Common myeloid progenitor, CD34-positive (primary cell): Measurements from ENCODE around the gene CCDC69.
"Not testable (repeated sequence)": the region's sequence is repeated elsewhere in the genome, so short reads cannot be mapped to it uniquely, and the experiment has no call there.

ENCODE experiments used
- CTCF ChIA-PET: fragments of 350-600 bp; sonication (Branson Sonifier 250); formaldehyde crosslinking; loops from one replicate; lab custom pipeline; 2021; ENCODE audit warnings: antibody characterized with exemption; lab: Charles Lee
- POLR2A ChIA-PET: fragments of 350-600 bp; sonication (Branson Sonifier 250); formaldehyde crosslinking; loops from one replicate; lab custom pipeline; 2021; ENCODE audit warnings: antibody characterized with exemption; lab: Charles Lee
- DNase-seq, 3 donors: peaks; one replicate each; pipeline versions ENCODE4 v3.0.0 to v3.0.0-alpha.2; 2013
- H3K27ac ChIP-seq, 2 experiments: 1 replicate in 1 of 2; 2 replicates in 1 of 2; pipeline ENCODE4 v1.7.0; 2013; ENCODE audit warnings: inconsistent platforms in 2 of 2, low read length in 2 of 2, mild to moderate bottlenecking in 2 of 2, low read depth in 1 of 2, moderate library complexity in 1 of 2; ENCODE audit not compliant: severe bottlenecking in 2 of 2, insufficient read depth in 1 of 2, poor library complexity in 1 of 2
- H3K27me3 ChIP-seq, 5 experiments: replicated peaks in 2 of 5; 1 replicate in 3 of 5; 2 replicates in 2 of 5; pipeline versions ENCODE4 v1.6.1 to v1.7.0; 2013; ENCODE audit warnings: low read length in 4 of 5, mild to moderate bottlenecking in 2 of 5, moderate library complexity in 2 of 5, inconsistent platforms in 1 of 5; ENCODE audit not compliant: insufficient read depth in 5 of 5, control insufficient read depth in 4 of 5
- H3K36me3 ChIP-seq, 4 experiments: 1 replicate in 2 of 4; 2 replicates in 2 of 4; pipeline versions ENCODE4 v1.6.1 to v1.7.0; 2013; ENCODE audit warnings: low read length in 3 of 4, control low read depth in 1 of 4, mild to moderate bottlenecking in 1 of 4; ENCODE audit not compliant: control insufficient read depth in 4 of 4, insufficient read depth in 4 of 4
- H3K4me1 ChIP-seq, 4 experiments: 1 replicate in 3 of 4; 2 replicates in 1 of 4; pipeline versions ENCODE4 v1.6.1 to v1.7.1; 2013; ENCODE audit warnings: low read length in 3 of 4, mild to moderate bottlenecking in 3 of 4, control low read depth in 1 of 4, inconsistent platforms in 1 of 4, moderate library complexity in 1 of 4; ENCODE audit not compliant: control insufficient read depth in 4 of 4, insufficient read depth in 4 of 4; ENCODE audit errors: control extremely low read depth in 1 of 4
- H3K4me3 ChIP-seq, 7 experiments: 1 replicate in 4 of 7; 2 replicates in 3 of 7; pipeline versions ENCODE4 v1.5.1 to v1.7.0; 2013; ENCODE audit warnings: mild to moderate bottlenecking in 7 of 7, low read length in 6 of 7, moderate library complexity in 6 of 7, inconsistent platforms in 2 of 7, low read depth in 2 of 7, control low read depth in 1 of 7; ENCODE audit not compliant: insufficient read depth in 4 of 7, control insufficient read depth in 1 of 7; ENCODE audit errors: extremely low read depth in 1 of 7
- H3K9me3 ChIP-seq, 5 experiments: 1 replicate in 4 of 5; 2 replicates in 1 of 5; pipeline versions ENCODE4 v1.6.1 to v1.7.1; 2013; ENCODE audit warnings: low read length in 4 of 5, mild to moderate bottlenecking in 2 of 5, inconsistent platforms in 1 of 5, low read depth in 1 of 5, moderate library complexity in 1 of 5; ENCODE audit not compliant: control insufficient read depth in 4 of 5, insufficient read depth in 2 of 5; ENCODE audit errors: control extremely low read depth in 1 of 5
- WGBS: methylation state at CpG from one replicate; pipeline ENCODE4 v1.1.5; 2013; ENCODE audit not compliant: insufficient coverage; 5-methylcytosine and 5-hydroxymethylcytosine counted together

Gene CCDC69

DNA sequence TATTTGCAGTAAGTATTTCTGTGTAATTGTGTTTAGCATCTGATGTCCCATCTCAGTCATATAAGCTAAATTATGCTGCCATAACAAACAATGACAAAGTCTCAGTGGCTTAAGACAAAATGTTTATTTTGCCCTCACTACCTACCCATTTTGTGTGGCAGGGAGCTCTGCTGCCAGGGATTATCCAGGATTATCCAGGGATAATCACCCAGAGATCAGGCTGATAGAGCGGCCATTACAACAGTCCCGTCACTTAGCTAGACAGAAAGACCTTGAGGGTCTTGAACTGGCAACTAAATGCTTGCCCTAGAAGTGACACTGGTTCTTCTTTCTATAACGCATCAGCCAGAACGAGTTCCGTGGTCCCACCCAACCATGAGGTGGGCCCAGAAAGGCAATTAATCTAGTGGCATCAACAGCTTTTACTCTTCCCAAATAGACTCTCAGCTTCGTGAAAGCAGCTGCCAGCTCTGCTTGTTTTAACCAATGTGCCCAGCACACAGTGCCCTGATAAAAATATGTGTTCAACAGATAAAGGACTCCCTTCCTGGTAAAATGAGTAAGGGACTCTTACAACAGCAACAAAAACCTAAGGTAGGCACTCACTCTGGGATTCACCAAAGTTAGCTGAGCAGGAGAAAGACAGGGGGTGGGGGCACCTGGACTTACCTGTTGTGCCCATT is 22.8 kb downstream of the CCDC69 start:
- DNase-seq, result peak in 1 of 3 donors; percentile 39
- whole genome bisulfite sequencing, result 78% methylated on average over 5 of the region's 6 CpGs
- ChIA-PET CTCF (interaction anchor here (1.0 to 2.5 kb wide), 6 partner anchors 10 to 149 kb away, joined by 3 to 8 read pairs (median 4); partner anchors contain the start of gene CCDC69), POLR2A (interaction anchor here (0.6 kb wide), 1 partner anchor 200 kb away, joined by 3 read pairs; no protein-coding TSS in a partner anchor)
- Histone ChIP-seq H3K9me3 (no peaks in the 10 kb centered on the region), H3K4me1 (peaks cover 5 to 11% (median 6%) of the 10 kb centered on the region in 4 experiments), H3K27me3 (no peaks in the 10 kb centered on the region), H3K27ac (peak overlapping the region in 1 of 2 experiments; percentile 29), H3K36me3 (peaks cover 10 to 56% (median 36%) of the 10 kb centered on the region in 4 experiments), H3K4me3 (no peak overlapping the region)

DNA sequence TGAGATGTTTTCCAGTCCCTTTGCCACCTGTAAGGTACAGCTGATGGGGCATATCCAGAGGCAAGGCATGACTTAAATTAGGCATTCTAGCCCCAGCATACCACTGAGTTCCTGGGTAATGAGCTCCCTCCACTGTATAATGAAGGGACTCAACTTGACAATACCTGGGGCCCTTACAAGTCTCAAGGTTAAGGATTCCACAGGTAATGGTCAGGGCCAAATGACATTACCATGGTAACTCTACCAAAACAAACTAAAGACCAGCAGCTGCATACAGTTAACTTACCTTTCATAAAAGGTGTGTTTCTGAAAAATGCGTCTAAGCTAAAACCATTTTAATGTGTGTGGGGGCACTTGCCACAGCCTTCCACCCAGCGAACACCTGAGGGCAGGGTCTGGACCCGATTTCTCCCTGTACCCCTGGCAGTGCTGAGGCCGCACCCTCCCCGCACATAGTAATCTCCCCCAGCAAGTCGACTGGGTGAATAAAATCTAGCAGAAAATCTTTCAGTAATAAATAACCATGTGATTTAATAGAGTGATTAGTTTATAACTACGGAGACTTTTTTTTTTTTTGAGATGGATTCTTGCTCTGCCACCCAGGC is 24.2 kb downstream of the CCDC69 start:
- WGBS, result 100% methylated on average over 3 of the region's 7 CpGs
- peaks cover 10 to 52% (median 35%) of the 10 kb centered on the region in 4 experiments for H3K36me3 ChIP-seq
- no peaks in the 10 kb centered on the region for H3K27me3 ChIP-seq
- no peaks in the 10 kb centered on the region for H3K9me3 ChIP-seq
- H3K4me3 ChIP-seq, result no peak overlapping the region
- ChIA-PET POLR2A (no interaction called here), CTCF (interaction anchor here (0.7 to 1.5 kb wide), 3 partner anchors 10 to 73 kb away, joined by 3 to 5 read pairs (median 4); no protein-coding TSS in a partner anchor)
- H3K4me1 ChIP-seq, result peaks cover 5 to 11% (median 8%) of the 10 kb centered on the region in 4 experiments
- no peak for DNase-seq
- H3K27ac ChIP-seq, result no peak overlapping the region

DNA sequence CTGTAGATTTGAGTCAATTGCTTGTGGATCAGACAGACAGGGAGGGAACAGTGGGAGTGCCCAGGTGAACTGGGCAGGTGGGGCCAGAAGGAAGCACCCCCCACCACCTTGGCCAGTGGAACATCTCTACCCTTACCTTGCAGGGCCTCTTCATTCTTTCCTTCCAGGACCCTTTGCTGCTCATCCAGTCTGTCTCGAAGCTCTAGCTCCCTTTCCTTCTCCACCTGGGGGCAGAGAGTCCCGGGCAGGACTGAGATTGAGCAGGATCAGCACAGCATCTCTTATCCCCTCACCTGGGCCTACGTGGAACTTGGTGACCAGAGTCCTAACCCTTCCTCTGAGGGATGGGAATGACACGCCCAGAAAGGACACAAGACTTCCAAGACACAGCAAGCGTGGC is 25.0 kb downstream of the CCDC69 start:
- DNase-seq, result no peak
- Histone ChIP-seq H3K4me1 (peaks cover 5 to 11% (median 8%) of the 10 kb centered on the region in 4 experiments), H3K27me3 (no peaks in the 10 kb centered on the region), H3K27ac (no peak overlapping the region), H3K36me3 (peaks cover 10 to 52% (median 39%) of the 10 kb centered on the region in 4 experiments), H3K4me3 (no peak overlapping the region), H3K9me3 (no peaks in the 10 kb centered on the region)
- POLR2A ChIA-PET, result no interaction called here
- CTCF ChIA-PET, result interaction anchor here (0.7 to 1.5 kb wide), 4 partner anchors 9 to 72 kb away, joined by 3 to 5 read pairs (median 4); no protein-coding TSS in a partner anchor
- 100% methylated on average over 5 of the region's 5 CpGs for WGBS

DNA sequence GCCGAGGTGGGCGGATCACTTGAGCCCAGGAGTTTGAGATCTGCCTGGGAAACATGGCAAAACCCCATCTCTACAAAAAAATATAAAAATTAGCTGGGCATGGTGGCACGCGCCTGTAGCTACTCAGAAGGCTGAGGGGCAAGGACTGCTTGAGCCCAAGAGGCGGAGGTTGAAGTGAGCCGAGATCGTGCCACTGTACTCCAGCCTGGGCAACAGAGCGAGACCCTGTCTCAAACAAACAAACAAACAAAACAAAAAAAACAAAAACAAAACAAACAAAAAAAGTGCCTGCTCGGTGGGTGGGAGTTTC is 26.6 kb downstream of the CCDC69 start:
- 100% methylated on average over 2 of the region's 9 CpGs for WGBS
- POLR2A ChIA-PET, H3K27me3 ChIP-seq, H3K9me3 ChIP-seq, H3K4me1 ChIP-seq, H3K4me3 ChIP-seq, H3K27ac ChIP-seq, CTCF ChIA-PET, DNase-seq: not testable (repeated sequence)
- H3K36me3 ChIP-seq, result peaks cover 17 to 56% (median 37%) of the 10 kb centered on the region in 4 experiments

DNA sequence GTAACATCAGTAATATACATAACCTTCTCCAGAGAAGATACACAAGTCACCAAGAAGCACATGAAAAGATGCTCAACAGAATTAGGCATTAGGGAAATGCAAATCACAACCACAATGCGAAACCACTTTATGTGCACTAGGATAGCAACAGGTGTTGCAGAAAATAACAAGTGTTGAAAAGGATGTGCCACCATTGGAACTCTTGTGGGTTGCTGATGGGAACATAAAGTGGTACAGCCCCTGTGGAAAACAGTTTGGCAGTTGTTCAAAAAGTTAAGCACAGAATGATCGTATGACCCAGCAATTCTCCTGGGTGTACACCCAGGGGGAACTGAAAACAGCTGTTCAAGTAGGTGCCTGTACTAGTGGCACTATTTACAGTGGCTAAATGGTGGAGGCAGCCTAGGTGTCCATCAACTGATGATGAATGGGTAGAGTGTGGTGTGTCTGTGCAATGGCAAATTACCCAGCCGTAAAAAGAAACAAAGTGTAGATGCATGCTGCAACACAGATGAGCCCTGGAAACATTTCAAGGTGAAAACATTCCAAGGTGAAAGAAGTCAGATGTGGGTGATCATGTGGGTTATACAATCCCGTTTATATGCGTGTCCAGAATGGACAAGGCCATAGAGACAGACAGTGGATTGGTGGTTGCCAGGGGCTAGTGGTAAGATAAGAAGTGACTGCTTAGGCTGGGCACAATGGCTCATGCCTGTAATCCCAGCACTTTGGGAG is 27.2 kb downstream of the CCDC69 start:
- DNase-seq, result peak in 1 of 3 donors; percentile 36
- H3K27ac ChIP-seq, result no peak overlapping the region
- H3K4me3 ChIP-seq, result no peak overlapping the region
- H3K27me3 ChIP-seq, result no peaks in the 10 kb centered on the region
- peaks cover 17 to 58% (median 35%) of the 10 kb centered on the region in 4 experiments for H3K36me3 ChIP-seq
- H3K4me1 ChIP-seq, result peaks cover 0 to 4% (median 1%) of the 10 kb centered on the region in 4 experiments
- H3K9me3 ChIP-seq, result peaks cover 0 to 12% (median 4%) of the 10 kb centered on the region in 5 experiments
- ChIA-PET POLR2A (no interaction called here), CTCF (no interaction called here)
- 79% methylated on average over 5 of the region's 5 CpGs for WGBS

DNA sequence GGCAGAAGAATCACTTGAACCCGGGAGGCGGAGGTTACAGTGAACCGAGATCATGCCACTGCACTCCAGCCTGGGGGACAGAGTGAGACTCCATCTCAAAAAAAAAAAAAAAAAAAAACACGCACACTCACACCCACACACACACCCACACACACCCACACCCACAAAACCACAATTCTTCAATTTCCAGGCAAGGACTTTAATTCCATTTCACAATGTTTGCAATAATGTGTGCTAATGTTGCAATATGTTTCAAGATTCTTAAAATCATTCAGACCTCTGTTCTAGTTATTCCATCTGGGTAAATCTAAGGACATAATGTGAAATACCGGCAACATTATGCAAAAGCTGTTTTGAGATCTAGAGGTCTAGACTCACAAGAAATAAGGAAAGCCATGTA is 28.3 kb downstream of the CCDC69 start:
- WGBS, result 100% methylated on average over 1 of the region's 5 CpGs
- H3K9me3 ChIP-seq, result peaks cover 0 to 21% (median 4%) of the 10 kb centered on the region in 5 experiments
- DNase-seq, result peak in 2 of 3 donors; percentile 14 to 30
- POLR2A ChIA-PET, result no interaction called here
- no peak overlapping the region for H3K4me3 ChIP-seq
- peaks cover 19 to 60% (median 33%) of the 10 kb centered on the region in 4 experiments for H3K36me3 ChIP-seq
- peaks cover 0 to 4% (median 1%) of the 10 kb centered on the region in 4 experiments for H3K4me1 ChIP-seq
- no peak overlapping the region for H3K27ac ChIP-seq
- no peaks in the 10 kb centered on the region for H3K27me3 ChIP-seq
- CTCF ChIA-PET, result interaction anchor here (0.9 kb wide), 1 partner anchor 18 kb away, joined by 3 read pairs; no protein-coding TSS in a partner anchor
